Measurements from ENCODE around the gene FARS2.

The FARS2 gene

DNA sequence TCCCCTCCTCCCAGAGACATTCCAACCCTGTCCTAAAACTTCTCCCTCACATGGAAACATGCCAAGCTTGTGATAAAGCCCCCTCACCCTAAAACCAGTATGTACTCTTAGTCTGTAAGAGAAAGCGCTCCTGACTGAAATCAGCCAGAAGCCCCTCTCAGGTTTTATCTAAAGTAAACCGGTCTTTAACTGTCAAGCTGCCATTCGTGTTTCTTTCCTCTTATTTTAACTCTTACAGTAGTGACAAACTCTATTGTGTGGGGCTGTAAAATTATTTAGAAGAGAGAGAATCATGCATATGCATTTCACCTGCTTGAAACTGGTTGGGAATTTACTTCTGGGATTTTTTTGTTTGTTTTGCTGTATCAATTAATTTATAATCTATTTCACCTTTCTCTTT lies 62.7 kb downstream of the FARS2 start:
- Mint-ChIP-seq H3K27me3 (ENCODE audit: low read depth) (no peaks in the 10 kb centered on the region), H3K27ac (no peak overlapping the region), H3K4me1 (no peaks in the 10 kb centered on the region), H3K4me3 (no peak overlapping the region), H3K9me3 (peaks cover 23% of the 10 kb centered on the region), H3K36me3 (ENCODE audit: low read depth) (peaks cover 42% of the 10 kb centered on the region)
- TF ChIP-seq, protein P1, sequence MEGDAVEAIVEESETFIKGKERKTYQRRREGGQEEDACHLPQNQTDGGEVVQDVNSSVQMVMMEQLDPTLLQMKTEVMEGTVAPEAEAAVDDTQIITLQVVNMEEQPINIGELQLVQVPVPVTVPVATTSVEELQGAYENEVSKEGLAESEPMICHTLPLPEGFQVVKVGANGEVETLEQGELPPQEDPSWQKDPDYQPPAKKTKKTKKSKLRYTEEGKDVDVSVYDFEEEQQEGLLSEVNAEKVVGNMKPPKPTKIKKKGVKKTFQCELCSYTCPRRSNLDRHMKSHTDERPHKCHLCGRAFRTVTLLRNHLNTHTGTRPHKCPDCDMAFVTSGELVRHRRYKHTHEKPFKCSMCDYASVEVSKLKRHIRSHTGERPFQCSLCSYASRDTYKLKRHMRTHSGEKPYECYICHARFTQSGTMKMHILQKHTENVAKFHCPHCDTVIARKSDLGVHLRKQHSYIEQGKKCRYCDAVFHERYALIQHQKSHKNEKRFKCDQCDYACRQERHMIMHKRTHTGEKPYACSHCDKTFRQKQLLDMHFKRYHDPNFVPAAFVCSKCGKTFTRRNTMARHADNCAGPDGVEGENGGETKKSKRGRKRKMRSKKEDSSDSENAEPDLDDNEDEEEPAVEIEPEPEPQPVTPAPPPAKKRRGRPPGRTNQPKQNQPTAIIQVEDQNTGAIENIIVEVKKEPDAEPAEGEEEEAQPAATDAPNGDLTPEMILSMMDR (IDR thresholded peaks at IDR 0.05; ENCODE audit: unreplicated experiment in 3 of 3), result no peak

DNA sequence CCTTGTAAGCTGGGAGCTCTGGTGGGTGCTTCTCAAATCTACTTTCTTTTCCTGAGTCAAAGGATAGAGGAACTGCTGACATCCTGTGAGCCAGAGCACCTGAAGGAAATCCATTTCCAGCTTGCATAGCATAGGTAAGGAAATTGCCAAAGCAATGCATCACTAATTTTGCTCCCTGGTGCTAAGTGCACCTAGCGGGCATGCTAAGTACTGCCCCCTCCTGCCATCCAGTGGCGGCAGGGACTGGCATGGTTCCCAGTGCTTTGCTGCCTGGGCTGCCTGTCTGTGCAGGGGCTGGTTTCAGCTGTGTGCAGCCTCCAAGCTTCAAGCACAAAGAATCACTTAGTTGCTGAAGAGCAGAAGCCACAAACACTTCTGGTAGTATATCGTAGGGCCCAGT lies 63.9 kb downstream of the FARS2 start:
- no peak overlapping the region for H3K27ac Mint-ChIP-seq
- H3K9me3 Mint-ChIP-seq, result peaks cover 23% of the 10 kb centered on the region

DNA sequence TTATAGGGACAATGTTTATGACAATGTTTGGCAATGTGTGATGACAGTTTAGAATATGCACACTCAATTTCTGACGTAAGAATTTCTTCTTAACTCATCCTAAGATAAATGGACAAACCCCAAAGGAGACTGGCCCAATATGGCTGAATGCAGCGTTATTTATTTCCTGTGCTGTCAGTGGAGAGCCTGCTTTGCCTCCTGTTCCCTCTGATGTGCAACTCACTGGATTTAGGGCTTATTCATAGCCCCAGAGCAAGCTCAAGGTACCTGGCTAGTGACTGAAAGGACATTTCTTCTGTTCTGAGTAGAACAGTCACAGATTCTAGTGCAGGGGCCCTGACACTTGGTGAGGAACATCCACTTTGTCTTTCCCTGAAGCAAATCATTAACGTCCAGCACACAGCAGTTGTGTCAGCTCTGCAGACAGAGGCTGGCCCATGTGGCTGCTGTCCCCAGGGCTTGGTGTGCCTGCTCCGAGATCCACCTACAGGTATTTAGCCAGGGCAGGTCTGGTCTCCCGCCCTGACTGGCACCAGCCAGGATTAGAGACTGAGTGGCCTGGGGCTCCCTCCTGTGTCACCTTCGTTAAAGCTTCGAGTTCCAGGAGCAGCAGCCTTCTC lies 64.8 kb downstream of the FARS2 start:
- Mint-ChIP-seq H3K36me3 (ENCODE audit: low read depth) (peaks cover 42% of the 10 kb centered on the region), H3K4me3 (no peak overlapping the region), H3K9me3 (peaks cover 23% of the 10 kb centered on the region), H3K4me1 (peaks cover 1% of the 10 kb centered on the region), H3K27me3 (ENCODE audit: low read depth) (no peaks in the 10 kb centered on the region), H3K27ac (no peak overlapping the region)
- TF ChIP-seq, protein P1 (IDR thresholded peaks at IDR 0.05; ENCODE audit: unreplicated experiment in 3 of 3), result no peak

More for the DNA sequence above, 63.9 kb downstream of the FARS2 start:
- Mint-ChIP-seq H3K4me1 (no peaks in the 10 kb centered on the region), H3K27me3 (ENCODE audit: low read depth) (no peaks in the 10 kb centered on the region), H3K36me3 (ENCODE audit: low read depth) (peaks cover 42% of the 10 kb centered on the region), H3K4me3 (no peak overlapping the region)
- TF ChIP-seq, protein P1 (IDR thresholded peaks at IDR 0.05; ENCODE audit: unreplicated experiment in 3 of 3), result no peak

DNA sequence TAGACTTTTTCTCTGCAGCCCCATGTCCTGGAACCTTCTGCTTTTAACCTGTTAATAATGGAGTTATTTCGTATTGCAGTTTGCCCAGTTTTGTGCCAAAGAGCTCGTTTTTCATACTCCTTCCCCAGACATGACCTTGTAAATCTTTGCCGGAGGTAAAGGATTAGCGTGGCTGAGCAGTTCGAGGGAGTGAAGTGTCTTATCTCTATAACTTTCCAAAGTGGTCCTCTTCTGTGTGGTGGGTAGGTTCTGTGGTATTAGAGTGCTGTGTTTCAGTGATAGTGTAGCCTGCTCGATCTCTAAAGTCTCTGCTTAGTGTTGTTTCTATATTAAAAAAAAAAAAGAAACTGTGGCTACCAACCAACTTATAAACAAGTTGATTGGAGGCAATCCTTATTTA lies 67.5 kb downstream of the FARS2 start:
- TF ChIP-seq, protein P1 (IDR thresholded peaks at IDR 0.05; ENCODE audit: unreplicated experiment in 3 of 3), result no peak
- no peaks in the 10 kb centered on the region for H3K27me3 Mint-ChIP-seq (ENCODE audit: low read depth)
- H3K4me1 Mint-ChIP-seq, result peaks cover 7% of the 10 kb centered on the region
- H3K4me3 Mint-ChIP-seq, result no peak overlapping the region
- H3K36me3 Mint-ChIP-seq (ENCODE audit: low read depth), result peaks cover 30% of the 10 kb centered on the region
- no peak overlapping the region for H3K27ac Mint-ChIP-seq
- peaks cover 9% of the 10 kb centered on the region for H3K9me3 Mint-ChIP-seq

DNA sequence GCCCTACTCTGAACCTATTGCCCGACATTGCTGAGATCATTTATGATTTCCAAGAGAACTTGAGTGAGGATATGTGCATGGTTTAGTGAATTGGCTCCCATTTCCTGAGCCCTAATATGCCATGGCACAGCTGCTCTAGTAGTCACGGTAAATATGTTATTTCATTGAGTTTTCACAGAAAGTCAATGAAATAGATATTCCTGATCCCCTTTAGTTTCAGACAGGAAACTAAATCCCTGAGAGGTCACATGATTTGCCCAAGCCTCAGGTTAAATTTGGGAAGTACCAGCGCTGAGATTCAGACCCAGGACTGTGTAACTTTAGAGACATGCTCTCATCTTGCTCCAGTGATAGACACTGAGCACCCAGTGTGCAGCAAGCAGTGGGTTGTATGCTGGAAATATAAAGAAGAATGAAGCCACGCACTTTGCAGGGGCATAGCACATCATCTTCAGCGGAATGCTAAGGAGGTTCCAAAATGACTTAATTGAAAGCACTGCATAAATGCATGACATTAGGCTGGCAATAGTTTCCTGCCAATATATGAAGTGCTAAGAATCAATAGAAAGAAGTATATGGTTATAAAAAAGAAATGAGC lies 70.6 kb downstream of the FARS2 start:
- no peak overlapping the region for H3K4me3 Mint-ChIP-seq

More for the DNA sequence above, 70.6 kb downstream of the FARS2 start:
- TF ChIP-seq, protein P1 (IDR thresholded peaks at IDR 0.05; ENCODE audit: unreplicated experiment in 3 of 3), result no peak
- Mint-ChIP-seq H3K4me1 (peaks cover 7% of the 10 kb centered on the region), H3K36me3 (ENCODE audit: low read depth) (peaks cover 9% of the 10 kb centered on the region), H3K27ac (no peak overlapping the region), H3K27me3 (ENCODE audit: low read depth) (no peaks in the 10 kb centered on the region), H3K9me3 (no peaks in the 10 kb centered on the region)
